ENCODE measurements around the gene UNC13C.

Gene UNC13C

GRCh38 chr15:54026891-54027290 lies 48.6 kb downstream of the UNC13C start:
- DNase-seq, result no peak

DNA sequence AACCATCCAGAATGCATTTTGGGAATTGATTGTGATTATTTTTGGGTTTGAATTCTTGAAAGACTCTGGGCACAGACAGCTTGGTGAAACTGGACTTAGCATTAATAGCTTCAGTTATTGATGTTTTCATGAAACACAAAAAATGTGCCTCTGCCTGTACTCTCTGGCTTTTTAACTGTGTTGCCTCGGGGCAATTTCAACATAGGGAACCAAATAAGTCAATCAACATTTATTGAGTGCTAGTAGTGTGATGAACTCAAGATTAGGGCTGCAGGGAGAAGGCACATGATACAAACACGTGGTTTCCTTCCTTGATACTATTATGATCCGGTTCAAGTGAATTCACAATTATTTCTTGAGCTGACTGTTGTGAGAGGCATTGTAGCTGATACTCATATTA lies 50.8 kb downstream of the UNC13C start:
- no peak for DNase-seq

- no peak for DNase-seq
Observed at GRCh38 chr15:54032066-54032465, 53.8 kb downstream of the UNC13C start.

DNA sequence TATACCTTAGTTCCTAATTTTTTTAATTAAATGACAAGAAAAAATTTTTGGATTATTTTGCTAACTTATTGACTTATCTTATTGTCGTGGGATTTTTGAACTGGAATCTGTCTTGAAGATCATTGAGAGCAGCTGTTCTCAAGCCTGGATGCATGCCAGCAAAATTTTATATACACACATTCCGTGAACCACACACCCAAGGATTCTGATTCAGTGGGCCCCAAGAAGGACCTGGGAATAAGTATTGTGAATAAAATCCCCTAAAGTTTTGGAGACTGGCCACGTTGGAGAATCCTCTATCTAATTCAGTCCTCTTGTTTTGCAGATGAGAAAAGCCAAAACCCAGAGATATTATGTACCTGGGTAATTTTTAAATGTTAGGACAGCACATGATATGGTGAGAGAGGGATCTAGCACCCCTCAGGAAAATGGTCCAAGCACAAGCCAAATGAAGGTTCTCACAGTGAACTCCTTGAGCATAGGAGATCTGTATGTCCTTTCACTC lies 55.2 kb downstream of the UNC13C start:
- DNase-seq, result no peak

- DNase-seq, result no peak
Observed at GRCh38 chr15:54033869-54034458, 55.7 kb downstream of the UNC13C start.

DNA sequence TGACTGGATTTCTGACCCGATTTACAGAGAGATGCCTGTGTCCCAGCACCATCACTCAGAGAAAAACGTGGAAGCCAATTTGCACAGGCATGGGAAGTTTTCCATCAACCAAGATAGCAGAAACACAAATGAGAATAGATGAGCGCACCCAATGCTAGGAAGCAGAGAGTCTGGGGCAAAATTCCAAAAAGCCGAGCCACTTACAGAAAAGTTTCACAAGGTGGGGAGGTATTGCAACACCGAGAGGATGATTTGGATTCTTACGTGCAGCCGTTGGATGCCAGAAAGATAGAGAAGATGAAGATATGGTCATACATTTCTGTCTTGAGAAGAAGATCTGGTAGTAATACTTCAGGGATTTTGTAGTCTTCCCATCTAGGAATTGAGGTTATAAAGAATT lies 57.4 kb downstream of the UNC13C start:
- DNase-seq, result no peak

GRCh38 chr15:54045397-54045796 lies 67.2 kb downstream of the UNC13C start:
- DNase-seq, result no peak

GRCh38 chr15:54046093-54046492 lies 67.9 kb downstream of the UNC13C start:
- DNase-seq, result no peak

DNA sequence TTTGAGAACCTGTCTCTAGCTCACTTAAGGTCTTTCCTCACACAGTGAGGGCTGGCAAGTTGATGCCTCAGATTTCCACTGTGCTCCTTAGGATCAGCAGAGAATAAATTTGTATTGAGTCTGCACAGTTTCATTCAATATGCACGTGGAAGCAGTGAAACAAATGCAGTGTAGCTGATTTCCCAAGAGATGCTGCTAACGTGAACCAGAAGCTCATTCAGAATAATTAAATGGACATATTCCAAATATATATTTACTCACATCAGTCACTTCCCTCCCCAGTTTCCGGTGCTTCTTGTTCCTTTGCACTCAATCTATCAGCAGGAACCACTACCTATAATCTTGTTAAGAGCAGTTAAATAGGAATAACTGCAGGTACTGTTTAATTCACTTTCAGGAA lies 86.1 kb downstream of the UNC13C start:
- DNase-seq, result no peak

DNA sequence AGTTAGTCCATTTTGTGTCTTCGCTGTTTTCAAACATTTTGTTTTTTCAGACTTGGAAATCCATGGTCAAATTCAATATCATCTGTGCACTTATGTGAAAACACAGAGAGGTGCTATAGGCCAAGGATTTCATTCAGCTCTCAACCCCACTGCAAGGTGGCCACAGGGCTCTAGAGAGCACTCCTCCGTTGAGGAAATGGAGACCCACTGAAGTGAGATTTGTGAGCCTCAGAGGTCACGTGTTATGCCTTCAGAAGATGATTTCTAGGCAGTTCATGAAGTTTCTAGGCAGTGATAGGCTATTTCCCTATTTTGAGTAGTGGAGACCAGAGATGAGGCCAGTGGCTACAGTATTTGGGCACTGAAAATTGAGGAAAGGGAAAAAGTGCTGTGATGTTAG lies 88.2 kb downstream of the UNC13C start:
- no peak for DNase-seq

GRCh38 chr15:54082836-54083492 lies 104.7 kb downstream of the UNC13C start:
- peak; percentile 44 for DNase-seq

GRCh38 chr15:54083501-54083900 lies 105.3 kb downstream of the UNC13C start:
- DNase-seq, result no peak

GRCh38 chr15:54083991-54084390 lies 105.8 kb downstream of the UNC13C start:
- no peak for DNase-seq

DNA sequence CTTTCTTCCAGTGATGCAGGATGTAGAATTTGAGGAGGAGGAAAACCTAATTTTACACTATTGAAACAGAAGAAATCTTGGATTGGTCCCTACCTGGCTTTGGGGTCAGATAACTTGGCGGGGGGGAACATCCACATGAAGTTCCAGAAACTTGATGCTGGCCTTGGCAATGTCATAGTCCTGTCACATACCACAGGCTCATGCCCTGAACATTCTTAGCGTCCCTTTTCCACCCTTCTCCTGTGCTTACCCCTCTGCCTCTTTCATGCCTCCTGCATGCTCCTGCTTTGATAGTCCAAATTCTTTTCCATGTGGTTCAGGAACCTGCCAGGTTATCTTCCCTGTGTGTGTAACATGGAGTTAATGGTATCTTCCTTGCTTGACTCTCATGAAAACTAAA lies 110.6 kb downstream of the UNC13C start:
- DNase-seq, result no peak

GRCh38 chr15:54089776-54090175 lies 111.5 kb downstream of the UNC13C start:
- no peak for DNase-seq

DNA sequence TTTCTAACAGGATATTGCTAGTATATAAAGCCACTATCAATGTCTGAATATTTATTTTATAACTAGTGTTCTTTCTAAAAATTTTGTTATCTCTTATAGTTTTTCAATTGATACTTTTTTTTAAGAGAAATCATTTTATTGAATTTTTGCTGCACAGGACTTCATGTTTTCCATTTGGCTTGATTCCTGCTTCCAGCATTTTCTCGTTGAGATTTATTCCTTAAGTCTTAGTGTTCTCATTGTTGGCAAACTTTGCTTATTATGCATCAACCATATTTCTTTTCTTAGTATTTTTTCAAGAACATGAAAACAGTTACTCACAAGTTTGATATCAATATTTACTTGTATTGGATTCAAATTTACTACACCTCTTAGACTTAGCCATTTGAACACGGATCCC lies 113.4 kb downstream of the UNC13C start:
- DNase-seq, result no peak

DNA sequence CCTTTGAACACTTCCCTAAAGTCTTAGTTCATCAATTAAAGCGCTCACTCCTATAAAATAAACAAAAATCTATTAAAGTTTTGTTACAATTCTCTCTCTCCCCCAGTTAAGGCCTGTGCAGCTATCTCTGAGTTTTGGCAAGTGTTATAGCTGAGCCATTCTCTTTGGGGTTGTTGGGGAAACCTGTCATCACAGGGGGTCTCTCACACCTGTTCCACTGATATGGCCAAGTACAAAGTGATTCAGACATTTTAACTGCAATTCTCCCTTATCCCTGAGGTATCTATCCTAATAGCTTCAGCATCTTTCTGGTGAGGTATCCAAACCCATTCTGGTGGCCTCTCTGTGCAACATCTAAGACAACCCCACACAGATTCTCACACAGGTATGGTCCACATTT lies 116.4 kb downstream of the UNC13C start:
- no peak for DNase-seq

DNA sequence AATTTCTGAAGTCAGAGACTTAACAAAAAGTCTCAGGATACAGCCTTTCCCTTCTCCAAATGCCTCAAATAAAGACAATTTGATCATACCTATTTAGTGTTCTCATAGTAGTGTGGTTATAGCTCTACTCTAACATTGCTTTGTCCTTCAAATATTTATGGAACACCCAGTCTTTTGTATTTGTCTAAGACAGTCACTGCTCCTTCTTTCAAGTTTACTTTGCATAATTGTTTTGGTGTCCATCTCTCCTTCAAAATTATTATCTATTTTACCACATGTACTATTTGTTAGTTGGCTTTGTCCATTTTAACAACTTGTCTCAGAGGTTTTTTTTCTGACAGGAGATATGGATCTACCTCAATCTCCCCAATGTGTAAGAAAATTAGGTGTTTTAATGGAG lies 118.8 kb downstream of the UNC13C start:
- no peak for DNase-seq

GRCh38 chr15:54099010-54099409 lies 120.8 kb downstream of the UNC13C start:
- no peak for DNase-seq

- DNase-seq, result no peak
Observed at GRCh38 chr15:54101664-54102270, 123.5 kb downstream of the UNC13C start.

- no peak for DNase-seq
Observed at GRCh38 chr15:54102704-54103103, 124.5 kb downstream of the UNC13C start.

DNA sequence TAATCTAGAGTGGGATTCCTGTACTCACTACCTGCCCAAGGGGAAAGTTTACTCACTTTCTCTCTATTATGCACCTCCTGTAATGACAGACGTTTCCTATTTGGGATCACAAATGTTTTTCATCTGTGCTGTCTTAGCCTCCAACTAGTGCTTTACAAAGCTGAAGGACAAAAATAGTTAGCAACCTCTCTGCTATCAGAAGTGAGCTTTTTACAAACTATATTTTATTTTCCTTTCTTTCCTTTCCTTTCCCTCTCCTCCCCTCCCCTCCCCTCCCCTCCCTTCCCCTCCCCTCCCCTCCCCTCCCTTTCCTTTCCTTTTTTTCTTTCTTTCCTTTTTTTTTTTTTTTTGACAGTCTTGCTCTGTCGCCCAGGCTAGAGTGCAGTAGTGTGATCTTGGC lies 130.8 kb downstream of the UNC13C start:
- DNase-seq, result no peak

DNA sequence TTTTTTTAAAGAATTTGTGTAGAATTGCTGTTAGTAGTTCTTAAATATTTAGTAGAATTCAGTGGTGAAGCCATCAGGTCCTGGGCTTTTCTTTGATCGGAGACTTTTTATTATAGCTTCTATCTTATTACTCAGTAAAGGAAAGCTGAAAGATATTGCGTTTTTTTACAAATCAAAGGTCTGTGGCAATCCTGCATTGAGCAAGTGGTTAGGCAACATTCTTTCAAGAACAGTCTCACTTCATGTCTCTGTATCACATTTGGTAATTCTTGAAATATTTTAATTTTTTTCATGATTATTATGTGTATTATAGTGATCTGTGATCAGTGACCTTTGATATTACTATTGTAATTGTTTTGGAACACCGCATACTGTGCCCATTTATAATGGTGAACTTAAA lies 140.8 kb downstream of the UNC13C start:
- DNase-seq, result no peak

DNA sequence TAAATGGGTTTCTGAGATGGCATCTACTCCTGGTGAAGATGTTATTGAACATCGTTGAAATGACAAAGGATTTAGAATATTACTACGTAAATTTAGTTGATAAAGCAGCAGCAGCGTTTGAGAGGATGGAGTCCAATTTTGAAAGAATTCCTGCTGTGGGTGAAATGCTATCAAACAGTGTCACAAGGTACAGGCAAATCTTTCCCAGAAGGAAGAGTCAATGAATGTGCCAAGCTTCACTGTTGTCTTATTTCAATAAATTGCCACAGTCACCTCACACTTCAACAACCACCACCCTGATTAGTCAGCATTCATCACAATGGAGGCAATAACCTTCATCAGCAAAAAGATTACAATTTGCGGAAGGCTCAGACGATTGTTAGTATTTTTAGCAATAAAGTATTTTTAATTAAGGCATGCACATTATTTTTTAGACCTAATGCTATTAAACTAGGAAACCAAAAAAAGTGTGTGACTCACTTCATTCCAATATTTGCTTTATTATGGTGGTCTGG lies 142.8 kb downstream of the UNC13C start:
- DNase-seq, result no peak

Data from right forelimb (tissue), 1 donor.